ENCODE results near the gene CLTB.
A peak's percentile ranks its signal among the peaks of the same experiment; 100 is the strongest.

Gene CLTB

DNA sequence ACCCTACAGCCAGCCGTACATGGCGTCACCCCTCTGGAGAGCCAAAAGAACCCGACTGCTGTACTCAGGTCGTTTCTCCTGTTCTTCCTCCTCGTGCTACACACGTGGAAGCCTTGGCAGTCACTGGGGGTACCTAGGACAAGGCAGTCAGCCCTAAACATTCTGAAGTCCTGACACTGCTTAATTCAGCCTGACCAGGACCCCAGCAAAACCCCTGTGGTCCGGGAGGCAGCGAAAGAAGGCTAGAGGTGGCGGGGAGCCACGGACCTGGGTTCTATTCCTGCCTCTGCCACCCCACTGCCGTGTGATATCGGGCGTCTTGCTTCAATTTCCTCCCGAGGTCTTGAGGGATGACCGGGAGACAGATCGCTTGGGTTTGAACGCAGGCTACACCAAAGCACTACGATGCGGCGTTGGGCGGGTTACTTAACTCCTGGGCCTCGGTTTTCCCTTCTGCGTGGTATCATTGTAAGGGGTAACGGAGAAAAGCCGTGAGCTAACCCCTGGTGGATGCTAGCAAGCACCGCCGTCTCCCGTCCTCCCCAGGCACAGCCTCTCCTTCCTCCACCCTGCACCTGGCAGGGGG is 51.5 kb downstream of the CLTB start:
- TF ChIP-seq, protein P1, sequence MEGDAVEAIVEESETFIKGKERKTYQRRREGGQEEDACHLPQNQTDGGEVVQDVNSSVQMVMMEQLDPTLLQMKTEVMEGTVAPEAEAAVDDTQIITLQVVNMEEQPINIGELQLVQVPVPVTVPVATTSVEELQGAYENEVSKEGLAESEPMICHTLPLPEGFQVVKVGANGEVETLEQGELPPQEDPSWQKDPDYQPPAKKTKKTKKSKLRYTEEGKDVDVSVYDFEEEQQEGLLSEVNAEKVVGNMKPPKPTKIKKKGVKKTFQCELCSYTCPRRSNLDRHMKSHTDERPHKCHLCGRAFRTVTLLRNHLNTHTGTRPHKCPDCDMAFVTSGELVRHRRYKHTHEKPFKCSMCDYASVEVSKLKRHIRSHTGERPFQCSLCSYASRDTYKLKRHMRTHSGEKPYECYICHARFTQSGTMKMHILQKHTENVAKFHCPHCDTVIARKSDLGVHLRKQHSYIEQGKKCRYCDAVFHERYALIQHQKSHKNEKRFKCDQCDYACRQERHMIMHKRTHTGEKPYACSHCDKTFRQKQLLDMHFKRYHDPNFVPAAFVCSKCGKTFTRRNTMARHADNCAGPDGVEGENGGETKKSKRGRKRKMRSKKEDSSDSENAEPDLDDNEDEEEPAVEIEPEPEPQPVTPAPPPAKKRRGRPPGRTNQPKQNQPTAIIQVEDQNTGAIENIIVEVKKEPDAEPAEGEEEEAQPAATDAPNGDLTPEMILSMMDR (conservative IDR thresholded peaks at IDR 0.05) = no peak
- H3K27ac ChIP-seq = peak overlapping the region; percentile 47; the same call in 1 of the 2 replicates

DNA sequence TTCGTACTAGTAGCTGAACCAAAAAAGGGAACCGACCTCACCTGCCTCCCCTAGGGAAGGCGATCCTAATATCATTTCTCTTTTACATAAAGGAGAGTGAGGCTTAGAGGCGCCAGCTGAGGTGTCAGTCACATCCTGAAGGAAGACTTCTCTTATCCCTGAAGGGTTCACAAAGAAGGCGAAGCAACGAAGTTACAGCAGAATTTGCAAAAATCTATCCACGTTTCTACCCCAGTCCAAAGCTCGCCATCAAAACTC is 54.2 kb downstream of the CLTB start:
- H3K27ac ChIP-seq = peak overlapping the region; percentile 91; the same call in 1 of the 2 replicates
- TF ChIP-seq, protein P1 (conservative IDR thresholded peaks at IDR 0.05) = no peak

DNA sequence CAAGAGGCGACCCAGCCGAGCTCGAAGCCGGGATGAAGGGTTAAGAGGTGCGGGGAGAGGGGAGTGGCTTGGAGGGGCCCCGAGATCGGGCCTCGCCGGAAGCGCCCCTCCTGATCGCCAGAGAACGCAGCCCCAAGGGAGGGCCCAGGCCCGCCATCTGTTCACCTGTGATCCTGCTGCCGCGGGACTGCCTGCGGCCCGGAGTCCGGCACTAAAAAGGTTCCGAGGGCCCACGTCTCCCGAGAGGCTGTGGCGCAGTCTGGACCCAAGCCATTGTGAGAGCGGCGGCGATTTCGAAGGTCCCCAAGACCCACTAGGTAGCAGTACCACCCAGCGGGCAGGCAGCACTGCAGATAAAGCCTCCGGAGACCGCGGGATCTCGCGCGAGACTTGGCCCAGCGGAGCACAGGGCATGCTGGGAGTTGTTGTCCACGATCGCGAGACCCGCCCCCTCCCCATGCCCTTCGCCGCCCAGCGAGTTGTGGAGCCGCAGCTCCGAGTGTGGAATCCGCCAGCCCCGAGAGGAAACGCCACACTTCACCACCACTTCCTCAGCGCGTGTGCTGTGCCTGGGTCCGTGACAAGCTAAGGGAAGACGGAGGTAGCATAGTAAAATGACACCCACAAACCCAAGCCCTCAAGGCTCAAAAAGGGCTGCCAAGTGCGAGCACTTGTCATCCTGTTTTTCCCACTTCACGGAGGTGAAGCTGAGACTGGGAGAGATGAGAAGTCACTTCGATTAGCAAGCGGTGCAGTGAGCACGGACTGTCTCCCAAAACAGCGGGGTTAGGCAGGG is 54.7 kb downstream of the CLTB start, which contains the start of gene KIAA1191:
Gene KIAA1191 (minus strand): TSS at position 328 of the 796 bp plus-strand sequence. CDS start 2,256 bp downstream, outside the sequence.
- peak within 1 kb of the TSS; percentile 91 for H3K27ac ChIP-seq
- TF ChIP-seq, protein P1 (conservative IDR thresholded peaks at IDR 0.05) = peak; percentile 35

DNA sequence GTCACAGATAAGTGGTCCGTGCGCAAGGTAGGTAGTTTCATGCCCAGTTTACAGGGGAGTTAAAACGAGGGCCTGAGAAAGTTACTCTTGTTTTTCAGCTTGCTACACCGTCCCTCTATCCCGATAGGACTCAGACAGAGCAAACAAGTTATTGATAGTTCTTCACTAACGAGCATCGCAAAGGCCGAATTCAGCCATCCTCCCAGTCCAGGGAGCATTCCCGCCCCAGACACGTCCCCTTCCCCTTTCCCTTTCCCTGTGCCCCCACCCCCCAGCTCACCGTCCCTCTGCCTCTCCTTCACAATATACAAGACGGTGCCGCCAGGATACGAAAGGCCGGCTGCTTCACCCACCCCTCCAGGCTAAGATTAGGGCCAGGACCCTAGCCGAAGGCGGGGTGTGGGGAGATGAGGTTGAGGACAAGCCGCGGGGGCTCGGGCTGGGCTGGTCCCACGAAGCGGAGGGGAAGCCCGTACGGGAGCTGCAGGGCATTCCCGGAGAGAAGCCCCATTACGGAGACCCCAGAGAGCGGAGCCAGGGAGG is 55.4 kb downstream of the CLTB start:
- TF ChIP-seq, protein P1 (conservative IDR thresholded peaks at IDR 0.05) = no peak
- H3K27ac ChIP-seq = peak overlapping the region; percentile 91

DNA sequence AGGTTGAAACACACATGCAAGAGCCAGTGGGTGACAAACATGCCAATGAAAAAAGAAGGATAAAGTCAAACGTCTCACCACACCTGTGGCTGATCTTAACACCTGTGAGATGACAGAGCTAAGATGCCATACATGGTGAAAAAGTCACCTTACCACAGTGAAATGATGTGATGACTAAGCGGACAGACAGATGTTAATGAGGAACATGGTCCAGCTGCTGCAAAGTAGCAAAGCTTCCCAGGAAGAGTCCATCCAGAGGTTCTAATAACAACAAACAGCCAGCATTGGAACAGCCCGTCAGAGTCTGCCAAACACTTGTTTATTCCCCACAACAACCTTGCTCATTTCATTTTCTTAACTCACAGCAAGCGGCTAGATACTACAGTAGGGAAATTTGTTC is 56.7 kb downstream of the CLTB start:
- TF ChIP-seq, protein P1 (conservative IDR thresholded peaks at IDR 0.05) = no peak
- H3K27ac ChIP-seq = peak overlapping the region; percentile 91

DNA sequence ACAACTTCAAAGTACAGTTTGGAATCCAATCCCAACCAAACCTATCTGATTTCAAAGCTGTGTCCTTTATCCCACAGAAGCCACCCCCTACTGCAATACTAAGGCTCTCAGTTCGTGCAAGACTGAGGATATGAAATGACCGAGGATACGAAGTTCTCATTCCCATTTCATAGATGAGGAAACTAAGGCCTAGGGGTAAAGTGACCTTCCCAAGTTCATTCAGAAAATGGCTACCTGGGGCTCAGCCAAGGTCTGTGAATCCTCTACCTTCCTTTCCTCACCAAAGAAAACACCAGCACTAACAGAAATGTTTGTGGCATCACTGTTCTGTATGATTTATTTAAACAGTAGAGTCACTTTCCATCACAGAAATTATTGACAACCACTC is 60.2 kb downstream of the CLTB start:
- TF ChIP-seq, protein P1 (conservative IDR thresholded peaks at IDR 0.05) = no peak
- no peak overlapping the region for H3K27ac ChIP-seq

DNA sequence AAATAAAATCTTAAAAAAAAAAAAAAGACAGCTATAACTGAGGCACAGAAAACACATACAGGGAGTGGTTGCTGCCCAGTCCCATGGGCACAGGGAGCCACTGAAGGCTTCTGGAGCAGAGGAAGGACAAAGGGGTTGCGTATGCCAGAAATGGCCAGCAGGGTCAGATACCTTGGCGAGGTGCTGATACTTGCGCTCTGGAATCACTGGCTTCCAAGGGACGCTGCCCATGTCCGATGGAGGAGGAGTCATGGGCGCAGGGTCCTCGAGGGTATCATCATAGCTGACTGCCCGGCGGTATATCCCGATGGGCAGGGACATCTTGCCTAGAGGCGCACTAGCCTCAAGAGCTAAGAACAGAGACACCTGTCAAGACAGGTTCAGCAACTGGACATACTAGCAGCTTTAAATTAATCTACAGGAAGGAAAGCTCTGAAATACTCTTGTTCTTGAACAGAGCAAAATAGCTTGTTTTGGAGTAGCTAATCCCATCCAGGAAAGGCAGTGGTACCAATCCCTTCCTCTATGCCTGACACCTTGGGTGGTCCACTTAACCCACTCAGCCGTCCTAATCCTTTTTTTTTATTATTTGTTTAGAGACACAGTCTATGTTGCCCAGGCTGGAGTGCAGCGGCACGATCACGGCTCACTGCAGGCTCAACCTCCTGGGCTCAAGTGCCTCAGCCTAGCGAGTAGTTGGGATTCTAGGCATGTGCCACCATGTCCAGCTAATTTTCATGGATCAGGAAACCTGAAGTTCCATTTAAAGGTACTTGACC is 60.8 kb downstream of the CLTB start:
- TF ChIP-seq, protein P1 (conservative IDR thresholded peaks at IDR 0.05) = no peak
- no peak overlapping the region for H3K27ac ChIP-seq
